Astrocyte of the spinal cord (primary cell): ENCODE data around the gene MELK.
"Not testable (repeated sequence)": the region's sequence is repeated elsewhere in the genome, so short reads cannot be mapped to it uniquely, and the experiment has no call there.

ENCODE experiments used
- DNase-seq: peaks from one replicate; pipeline ENCODE4 v3.0.0; 2011; ENCODE audit warnings: low read depth, low spot score
- H3K4me3 ChIP-seq: 2 replicates; pipeline ENCODE4 v1.5.1; 2011; ENCODE audit warnings: low read depth, mild to moderate bottlenecking, low read length, moderate library complexity
- CTCF ChIP-seq: IDR thresholded peaks from 2 replicates; pipeline ENCODE4 v1.5.1; 2012; ENCODE audit warnings: low read depth, mild to moderate bottlenecking, low read length, inconsistent platforms
- in situ Hi-C: cut with HindIII; loops from 2 replicates; pipeline ENCODE4 v1.10.0; 2017; ENCODE audit warnings: low sequenced_read_pairs

The MELK gene

GRCh38 chr9:36559036-36559695 lies 13.5 kb upstream of the MELK start:
- peak; percentile 16 for DNase-seq
- in situ Hi-C loops = no loop called here
- no peak for TF ChIP-seq CTCF
- no peak overlapping the region for H3K4me3 ChIP-seq

- in situ Hi-C loops = no loop called here
- no peak for DNase-seq
- no peak for TF ChIP-seq CTCF
Observed at GRCh38 chr9:36560771-36561170, 11.9 kb upstream of the MELK start.

GRCh38 chr9:36562801-36563200 lies 9.9 kb upstream of the MELK start:
- in situ Hi-C loops = not testable (repeated sequence)

More at GRCh38 chr9:36560771-36561170, 11.9 kb upstream of the MELK start:
- no peak overlapping the region for H3K4me3 ChIP-seq

GRCh38 chr9:36566813-36567221 lies 5.9 kb upstream of the MELK start:
- H3K4me3 ChIP-seq = no peak overlapping the region
- TF ChIP-seq CTCF = no peak
- DNase-seq = peak; percentile 44
- in situ Hi-C loops = no loop called here

More at GRCh38 chr9:36562801-36563200, 9.9 kb upstream of the MELK start:
- not testable (repeated sequence) for DNase-seq, H3K4me3 ChIP-seq

- H3K4me3 ChIP-seq, DNase-seq, in situ Hi-C loops: not testable (repeated sequence)
Observed at GRCh38 chr9:36568681-36569080, 4.0 kb upstream of the MELK start.

- DNase-seq = no peak
- TF ChIP-seq CTCF = no peak
- no peak overlapping the region for H3K4me3 ChIP-seq
- in situ Hi-C loops = no loop called here
Observed at GRCh38 chr9:36571333-36571732, 1.4 kb upstream of the MELK start.

GRCh38 chr9:36574045-36574444 lies 1.4 kb downstream of the MELK start:
- peak overlapping the region; percentile 94 for H3K4me3 ChIP-seq
- DNase-seq, in situ Hi-C loops: not testable (repeated sequence)

- peak; percentile 65 for DNase-seq
- no peak overlapping the region for H3K4me3 ChIP-seq
- in situ Hi-C loops = no loop called here
- TF ChIP-seq CTCF = no peak
Observed at GRCh38 chr9:36575411-36575882, 2.8 kb downstream of the MELK start.
